Vagina (tissue), 2 donors: Measurements from ENCODE around the gene ARHGEF40. TPM values are rescaled to one million over a fixed set of nuclear protein-coding genes. Genes with fewer than 3 reads are reported as not detected.

Experiments
- DNase-seq, 2 donors: peaks; one replicate each; pipeline ENCODE4 v3.0.0-alpha.2; 2017; ENCODE audit errors: extremely low spot score in 2 of 2
- H3K27ac ChIP-seq: fragments of 200-600 bp; sonication (generic); one replicate; pipeline ENCODE4 v1.5.1; 2019
- H3K27me3 ChIP-seq: fragments of 200-600 bp; sonication (generic); one replicate; pipeline ENCODE4 v1.5.1; 2019
- H3K36me3 ChIP-seq, 2 donors: fragments of 200-600 bp; sonication (generic); one replicate each; pipeline ENCODE4 v1.5.1; 2017 to 2019
- H3K4me1 ChIP-seq: fragments of 200-600 bp; sonication (generic); one replicate; pipeline ENCODE4 v1.5.1; 2019
- H3K4me3 ChIP-seq, 2 donors: fragments of 200-600 bp; sonication (generic); 1 replicate in 1 of 2; 2 replicates in 1 of 2; pipeline ENCODE4 v1.5.1; 2016 to 2019
- H3K9me3 ChIP-seq: fragments of 200-600 bp; sonication (generic); one replicate; pipeline ENCODE4 v1.5.1; 2019
- POLR2A ChIP-seq, 2 donors: fragments of 450-650 bp; IDR thresholded peaks; one replicate each; pipeline ENCODE4 v1.6.1; 2017; ENCODE audit warnings: antibody characterized with exemption in 2 of 2, mild to moderate bottlenecking in 2 of 2, moderate library complexity in 2 of 2
- POLR2AphosphoS5 ChIP-seq, 2 donors: sonication (generic); formaldehyde crosslinking; IDR thresholded peaks; one replicate each; pipeline ENCODE4 v1.9.0; 2017; ENCODE audit warnings: antibody characterized with exemption in 2 of 2, mild to moderate bottlenecking in 2 of 2, low read depth in 1 of 2; ENCODE audit not compliant: insufficient read depth in 1 of 2
- intact Hi-C: fragments of 100-400 bp; cut with DNase I; formaldehyde crosslinking; loops from one replicate; pipeline ENCODE4 v1.15.1; 2023
- total RNA-seq: library from RNA; depleted of rRNA; stranded (reverse); fragments of >200 nt; gene quantifications from one replicate; pipeline ENCODE4 v1.2.3, GENCODE V29; 2016
- TF ChIP-seq, protein P1 (sequence below), 3 experiments: fragments of 450-650 bp in 2 of 3; fragments of 200-600 bp in 1 of 3; sonication (generic) in 1 of 3; IDR thresholded peaks; one replicate each; pipeline ENCODE4 v1.5.1; 2017 to 2019; ENCODE audit warnings: antibody characterized with exemption in 3 of 3, mild to moderate bottlenecking in 2 of 3, moderate library complexity in 2 of 3

ARHGEF40 gene
- total RNA-seq, 1 donor from 2014 or later = 36.3 TPM

DNA sequence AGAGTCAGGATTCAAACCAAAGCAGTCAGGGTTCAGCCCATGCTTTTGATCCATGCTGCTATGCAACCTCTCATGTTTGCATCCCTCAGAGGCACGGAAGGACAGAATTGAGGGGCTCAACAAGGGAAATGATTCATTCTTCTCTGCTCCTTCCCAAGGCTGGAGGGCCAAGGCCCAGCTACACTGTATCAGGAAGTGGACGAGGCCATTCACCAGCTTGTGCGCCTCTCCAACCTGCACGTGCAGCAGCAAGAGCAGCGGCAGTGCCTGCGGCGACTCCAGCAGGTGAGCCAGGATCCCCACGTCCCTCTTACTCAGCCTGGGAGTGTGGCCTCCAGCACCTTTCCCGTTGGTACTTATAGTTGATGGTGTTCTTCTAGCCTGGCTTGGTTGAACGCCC, 8.6 kb downstream of the ARHGEF40 start:
- no peak for DNase-seq
- Histone ChIP-seq H3K9me3 (no peaks in the 10 kb centered on the region), H3K36me3 (peaks cover 0 to 81% of the 10 kb centered on the region in 2 donors), H3K4me1 (peaks cover 16% of the 10 kb centered on the region), H3K27me3 (no peaks in the 10 kb centered on the region), H3K27ac (no peak overlapping the region), H3K4me3 (no peak overlapping the region)
- TF ChIP-seq, protein P1, sequence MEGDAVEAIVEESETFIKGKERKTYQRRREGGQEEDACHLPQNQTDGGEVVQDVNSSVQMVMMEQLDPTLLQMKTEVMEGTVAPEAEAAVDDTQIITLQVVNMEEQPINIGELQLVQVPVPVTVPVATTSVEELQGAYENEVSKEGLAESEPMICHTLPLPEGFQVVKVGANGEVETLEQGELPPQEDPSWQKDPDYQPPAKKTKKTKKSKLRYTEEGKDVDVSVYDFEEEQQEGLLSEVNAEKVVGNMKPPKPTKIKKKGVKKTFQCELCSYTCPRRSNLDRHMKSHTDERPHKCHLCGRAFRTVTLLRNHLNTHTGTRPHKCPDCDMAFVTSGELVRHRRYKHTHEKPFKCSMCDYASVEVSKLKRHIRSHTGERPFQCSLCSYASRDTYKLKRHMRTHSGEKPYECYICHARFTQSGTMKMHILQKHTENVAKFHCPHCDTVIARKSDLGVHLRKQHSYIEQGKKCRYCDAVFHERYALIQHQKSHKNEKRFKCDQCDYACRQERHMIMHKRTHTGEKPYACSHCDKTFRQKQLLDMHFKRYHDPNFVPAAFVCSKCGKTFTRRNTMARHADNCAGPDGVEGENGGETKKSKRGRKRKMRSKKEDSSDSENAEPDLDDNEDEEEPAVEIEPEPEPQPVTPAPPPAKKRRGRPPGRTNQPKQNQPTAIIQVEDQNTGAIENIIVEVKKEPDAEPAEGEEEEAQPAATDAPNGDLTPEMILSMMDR (IDR thresholded peaks at IDR 0.05) = no peak
- TF ChIP-seq POLR2AphosphoS5 (IDR thresholded peaks at IDR 0.05; ENCODE audit: insufficient read depth in 1 of 2, low read depth in 1 of 2) (no peak), POLR2A (IDR thresholded peaks at IDR 0.05) (no peak)
- intact Hi-C loops = no loop called here

DNA sequence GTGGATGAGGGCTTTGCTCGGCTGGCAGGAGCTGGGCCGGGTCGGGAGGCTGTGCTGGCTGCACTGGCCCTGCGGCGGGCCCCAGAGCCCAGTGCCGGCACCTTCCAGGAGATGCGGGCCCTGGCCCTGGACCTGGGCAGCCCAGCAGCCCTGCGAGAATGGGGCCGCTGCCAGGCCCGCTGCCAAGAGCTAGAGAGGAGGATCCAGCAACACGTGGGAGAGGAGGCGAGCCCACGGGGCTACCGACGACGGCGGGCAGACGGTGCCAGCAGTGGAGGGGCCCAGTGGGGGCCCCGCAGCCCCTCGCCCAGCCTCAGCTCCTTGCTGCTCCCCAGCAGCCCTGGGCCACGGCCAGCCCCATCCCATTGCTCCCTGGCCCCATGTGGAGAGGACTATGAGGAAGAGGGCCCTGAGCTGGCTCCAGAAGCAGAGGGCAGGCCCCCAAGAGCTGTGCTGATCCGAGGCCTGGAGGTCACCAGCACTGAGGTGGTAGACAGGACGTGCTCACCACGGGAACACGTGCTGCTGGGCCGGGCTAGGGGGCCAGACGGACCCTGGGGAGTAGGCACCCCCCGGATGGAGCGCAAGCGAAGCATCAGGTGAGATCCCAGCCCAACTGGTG, 11.5 kb downstream of the ARHGEF40 start:
- DNase-seq = no peak
- peaks cover 0 to 83% of the 10 kb centered on the region in 2 donors for H3K36me3 ChIP-seq
- H3K27ac ChIP-seq = no peak overlapping the region
- peaks cover 6% of the 10 kb centered on the region for H3K4me1 ChIP-seq
- no peak overlapping the region for H3K4me3 ChIP-seq
- intact Hi-C loops = no loop called here
- no peak for TF ChIP-seq POLR2A (IDR thresholded peaks at IDR 0.05)
- TF ChIP-seq, protein P1 (IDR thresholded peaks at IDR 0.05) = no peak
- TF ChIP-seq POLR2AphosphoS5 (IDR thresholded peaks at IDR 0.05; ENCODE audit: insufficient read depth in 1 of 2, low read depth in 1 of 2) = no peak
- no peaks in the 10 kb centered on the region for H3K27me3 ChIP-seq
- no peaks in the 10 kb centered on the region for H3K9me3 ChIP-seq

DNA sequence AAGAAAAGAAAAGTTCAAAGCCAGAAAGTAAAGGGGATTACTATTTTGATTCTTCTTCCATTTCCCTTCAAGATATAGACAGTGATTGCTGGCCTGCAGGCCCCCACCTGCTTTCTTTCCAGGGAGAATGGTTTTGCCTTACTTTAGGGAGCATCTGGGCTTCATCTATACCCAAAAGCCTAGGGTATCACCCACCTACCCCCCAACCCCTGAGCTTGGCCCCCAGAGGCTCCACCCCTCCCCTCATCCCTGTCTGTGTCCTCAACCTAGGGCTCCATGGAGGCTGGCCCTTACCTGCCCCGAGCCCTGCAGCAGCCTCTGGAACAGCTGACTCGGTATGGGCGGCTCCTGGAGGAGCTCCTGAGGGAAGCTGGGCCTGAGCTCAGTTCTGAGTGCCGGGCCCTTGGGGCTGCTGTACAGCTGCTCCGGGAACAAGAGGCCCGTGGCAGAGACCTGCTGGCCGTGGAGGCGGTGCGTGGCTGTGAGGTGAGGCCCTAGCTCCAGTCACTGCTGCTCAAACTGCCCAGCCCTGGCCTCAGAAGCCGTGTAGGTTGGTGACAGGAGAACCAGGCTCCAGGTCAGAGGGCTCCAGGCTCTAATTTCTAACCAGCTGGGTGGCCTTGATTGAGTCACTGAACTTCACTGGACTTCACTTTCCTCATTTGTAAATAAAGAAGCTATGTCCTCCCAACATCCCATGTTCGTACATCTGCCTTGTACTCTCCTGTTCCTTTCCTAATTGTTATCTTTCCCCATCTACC, 13.6 kb downstream of the ARHGEF40 start:
- H3K27me3 ChIP-seq = no peaks in the 10 kb centered on the region
- peaks cover 0 to 73% of the 10 kb centered on the region in 2 donors for H3K36me3 ChIP-seq
- no peak overlapping the region for H3K27ac ChIP-seq
- no peaks in the 10 kb centered on the region for H3K9me3 ChIP-seq
- intact Hi-C loops = no loop called here
- H3K4me3 ChIP-seq = no peak overlapping the region
- DNase-seq = no peak
- peaks cover 6% of the 10 kb centered on the region for H3K4me1 ChIP-seq
- TF ChIP-seq POLR2AphosphoS5 (IDR thresholded peaks at IDR 0.05; ENCODE audit: insufficient read depth in 1 of 2, low read depth in 1 of 2) = no peak
- TF ChIP-seq, protein P1 (IDR thresholded peaks at IDR 0.05) = no peak

DNA sequence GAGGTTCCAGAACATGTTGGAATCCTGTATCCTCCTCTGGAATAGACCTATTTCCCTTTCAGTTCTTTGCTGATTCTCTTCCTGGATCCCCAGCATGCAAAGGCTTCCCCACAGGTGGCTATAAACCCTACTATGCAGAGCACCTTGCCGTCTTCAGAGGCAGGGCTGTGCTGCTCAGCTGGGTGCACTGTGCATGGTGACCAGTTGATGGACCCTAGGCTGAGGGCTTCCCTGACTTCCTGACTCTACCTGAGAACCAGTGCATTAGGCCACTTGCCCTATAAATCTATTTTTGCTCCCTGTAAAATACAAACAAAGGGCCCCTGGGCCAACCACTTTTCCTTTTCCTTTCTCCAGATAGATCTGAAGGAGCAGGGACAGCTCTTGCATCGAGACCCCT, 14.3 kb downstream of the ARHGEF40 start:
- peaks cover 6% of the 10 kb centered on the region for H3K4me1 ChIP-seq
- no peaks in the 10 kb centered on the region for H3K27me3 ChIP-seq
- TF ChIP-seq POLR2A (IDR thresholded peaks at IDR 0.05) = no peak
- TF ChIP-seq POLR2AphosphoS5 (IDR thresholded peaks at IDR 0.05; ENCODE audit: insufficient read depth in 1 of 2, low read depth in 1 of 2) = no peak
- TF ChIP-seq, protein P1 (IDR thresholded peaks at IDR 0.05) = no peak
- H3K9me3 ChIP-seq = no peaks in the 10 kb centered on the region
- no peak overlapping the region for H3K4me3 ChIP-seq
- H3K27ac ChIP-seq = no peak overlapping the region
- peaks cover 0 to 66% of the 10 kb centered on the region in 2 donors for H3K36me3 ChIP-seq
- intact Hi-C loops = no loop called here
- no peak for DNase-seq
